MM.1S (cell line): Measurements from ENCODE around the gene PLPP7.
"Not testable (repeated sequence)": the region's sequence is repeated elsewhere in the genome, so short reads cannot be mapped to it uniquely, and the experiment has no call there.

Experiments
- DNase-seq: peaks from one replicate; pipeline ENCODE4 v3.0.0-alpha.2; 2015
- H2AFZ ChIP-seq: fragments of 300-600 bp; sonication (generic); 2 replicates; pipeline ENCODE4 v1.6.0; 2016; ENCODE audit warnings: antibody characterized with exemption, low read length
- H3F3A ChIP-seq: fragments of 300-600 bp; sonication (generic); 2 replicates; pipeline ENCODE4 v1.6.1; 2016; ENCODE audit warnings: mild to moderate bottlenecking, antibody characterized with exemption, low read length, moderate library complexity, mixed read lengths; ENCODE audit not compliant: insufficient read depth
- H3K27ac ChIP-seq: fragments of 300-600 bp; sonication (generic); 2 replicates; pipeline ENCODE4 v1.5.1; 2016; ENCODE audit warnings: mild to moderate bottlenecking, low read length
- H3K27me3 ChIP-seq: fragments of 300-600 bp; sonication (generic); replicated peaks from 2 replicates; pipeline ENCODE4 v1.6.0; 2016; ENCODE audit warnings: low read length; ENCODE audit not compliant: insufficient read depth
- H3K36me3 ChIP-seq: fragments of 300-600 bp; sonication (generic); replicated peaks from 2 replicates; pipeline ENCODE4 v1.6.1; 2016; ENCODE audit warnings: mild to moderate bottlenecking, low read length, mixed read lengths; ENCODE audit not compliant: insufficient read depth
- H3K4me1 ChIP-seq: fragments of 300-600 bp; sonication (generic); 2 replicates; pipeline ENCODE4 v1.6.1; 2016; ENCODE audit warnings: low read length, mixed read lengths
- H3K4me2 ChIP-seq: fragments of 300-600 bp; sonication (generic); 2 replicates; pipeline ENCODE4 v1.6.0; 2016; ENCODE audit warnings: low read depth, low read length
- H3K4me3 ChIP-seq: fragments of 300-600 bp; sonication (generic); 2 replicates; pipeline ENCODE4 v1.5.1; 2016; ENCODE audit warnings: low read length, mixed read lengths
- H3K79me2 ChIP-seq: fragments of 300-600 bp; sonication (generic); 2 replicates; pipeline ENCODE4 v1.6.1; 2016; ENCODE audit warnings: mixed run types, low read length, mixed read lengths
- H3K9ac ChIP-seq: fragments of 300-600 bp; sonication (generic); 2 replicates; pipeline ENCODE4 v1.6.1; 2016; ENCODE audit warnings: low read length, mixed read lengths
- H3K9me2 ChIP-seq: fragments of 300-600 bp; sonication (generic); replicated peaks from 2 replicates; pipeline ENCODE4 v1.6.1; 2016; ENCODE audit warnings: mild to moderate bottlenecking, low read length, mixed read lengths; ENCODE audit not compliant: insufficient read depth
- H3K9me3 ChIP-seq: fragments of 300-600 bp; sonication (generic); replicated peaks from 2 replicates; pipeline ENCODE4 v1.6.1; 2016; ENCODE audit warnings: mild to moderate bottlenecking, low read length, mixed read lengths; ENCODE audit not compliant: insufficient read depth
- H4K20me1 ChIP-seq: fragments of 300-600 bp; sonication (generic); 2 replicates; pipeline ENCODE4 v1.6.1; 2016; ENCODE audit warnings: mild to moderate bottlenecking, low read length, moderate library complexity, mixed read lengths; ENCODE audit not compliant: insufficient read depth
- CTCF ChIP-seq: fragments of 300-600 bp; sonication (generic); IDR thresholded peaks from 2 replicates; pipeline ENCODE4 v1.5.1; 2016; ENCODE audit warnings: antibody characterized with exemption, low read length, mixed read lengths
- EZH2 ChIP-seq: fragments of 300-600 bp; sonication (generic); optimal IDR thresholded peaks from 2 replicates; pipeline ENCODE3; 2017; ENCODE audit warnings: low read depth, mild to moderate bottlenecking, antibody characterized with exemption, low read length, mixed read lengths
- EZH2phosphoT487 ChIP-seq: fragments of 300-600 bp; sonication (generic); IDR thresholded peaks from 2 replicates; pipeline ENCODE4 v1.6.1; 2018; ENCODE audit warnings: antibody characterized with exemption, low read length

PLPP7 gene

GRCh38 chr9:131324736-131325679, 35.5 kb downstream of the PLPP7 start:
- Histone ChIP-seq H3K9me3 (no peaks in the 10 kb centered on the region), H3F3A (no peaks in the 10 kb centered on the region), H3K79me2 (no peaks in the 10 kb centered on the region), H3K9me2 (no peaks in the 10 kb centered on the region), H3K4me1 (no peaks in the 10 kb centered on the region), H3K27me3 (no peaks in the 10 kb centered on the region), H4K20me1 (no peaks in the 10 kb centered on the region), H3K4me3 (no peak overlapping the region), H3K27ac (no peak overlapping the region), H2AFZ (no peak overlapping the region), H3K4me2 (no peak overlapping the region), H3K36me3 (no peaks in the 10 kb centered on the region), H3K9ac (no peak overlapping the region)
- DNase-seq = no peak
- TF ChIP-seq CTCF (no peak), EZH2phosphoT487 (no peak), EZH2 (no peak)

- Histone ChIP-seq H3K27ac (no peak overlapping the region), H3K9ac (no peak overlapping the region), H3K9me3 (no peaks in the 10 kb centered on the region), H3K4me1 (no peaks in the 10 kb centered on the region), H3K79me2 (no peaks in the 10 kb centered on the region), H3K4me2 (no peak overlapping the region), H3K9me2 (no peaks in the 10 kb centered on the region), H2AFZ (no peak overlapping the region), H4K20me1 (no peaks in the 10 kb centered on the region), H3K27me3 (no peaks in the 10 kb centered on the region), H3K4me3 (no peak overlapping the region), H3F3A (no peaks in the 10 kb centered on the region), H3K36me3 (no peaks in the 10 kb centered on the region)
- no peak for TF ChIP-seq CTCF
- no peak for TF ChIP-seq EZH2
- TF ChIP-seq EZH2phosphoT487 = no peak
- DNase-seq = no peak
These were observed 39.7 kb downstream of the PLPP7 start for GRCh38 chr9:131329241-131329641.

GRCh38 chr9:131330814-131331600, 41.5 kb downstream of the PLPP7 start:
- no peak for DNase-seq
- no peaks in the 10 kb centered on the region for H4K20me1 ChIP-seq
- no peak overlapping the region for H3K9ac ChIP-seq
- no peaks in the 10 kb centered on the region for H3K9me2 ChIP-seq
- no peaks in the 10 kb centered on the region for H3K27me3 ChIP-seq
- no peaks in the 10 kb centered on the region for H3K4me1 ChIP-seq
- no peak for TF ChIP-seq EZH2phosphoT487
- TF ChIP-seq EZH2 = no peak
- TF ChIP-seq CTCF = no peak
- no peaks in the 10 kb centered on the region for H3K79me2 ChIP-seq
- no peaks in the 10 kb centered on the region for H3F3A ChIP-seq
- no peaks in the 10 kb centered on the region for H3K9me3 ChIP-seq
- no peak overlapping the region for H2AFZ ChIP-seq
- no peak overlapping the region for H3K4me2 ChIP-seq
- H3K4me3 ChIP-seq = no peak overlapping the region
- H3K27ac ChIP-seq = no peak overlapping the region
- H3K36me3 ChIP-seq = no peaks in the 10 kb centered on the region

- not testable (repeated sequence) for H3F3A ChIP-seq, H3K4me2 ChIP-seq, H3K79me2 ChIP-seq, DNase-seq, H3K9ac ChIP-seq, H3K9me2 ChIP-seq, H2AFZ ChIP-seq, H3K36me3 ChIP-seq, H3K27ac ChIP-seq, H4K20me1 ChIP-seq, H3K9me3 ChIP-seq, H3K4me1 ChIP-seq, H3K27me3 ChIP-seq, H3K4me3 ChIP-seq
These were observed 42.5 kb downstream of the PLPP7 start for GRCh38 chr9:131331996-131332395.
